Astrocyte of the spinal cord (primary cell): ENCODE measurements around the gene ANKH.
A peak's percentile ranks its signal among the peaks of the same experiment; 100 is the strongest.
"Not testable (repeated sequence)": the region's sequence is repeated elsewhere in the genome, so short reads cannot be mapped to it uniquely, and the experiment has no call there.

Experiments used
- DNase-seq: peaks from one replicate; pipeline ENCODE4 v3.0.0; 2011; ENCODE audit warnings: low read depth, low spot score
- H3K4me3 ChIP-seq: 2 replicates; pipeline ENCODE4 v1.5.1; 2011; ENCODE audit warnings: low read depth, mild to moderate bottlenecking, low read length, moderate library complexity
- CTCF ChIP-seq: IDR thresholded peaks from 2 replicates; pipeline ENCODE4 v1.5.1; 2012; ENCODE audit warnings: low read depth, mild to moderate bottlenecking, low read length, inconsistent platforms
- in situ Hi-C: cut with HindIII; loops from 2 replicates; pipeline ENCODE4 v1.10.0; 2017; ENCODE audit warnings: low sequenced_read_pairs

ANKH gene

GRCh38 chr5:14879937-14880589, 8.5 kb upstream of the ANKH start:
- no peak overlapping the region for H3K4me3 ChIP-seq
- TF ChIP-seq CTCF = no peak
- in situ Hi-C loops = no loop called here
- DNase-seq = peak; percentile 35

GRCh38 chr5:14879393-14879792, 7.8 kb upstream of the ANKH start:
- TF ChIP-seq CTCF = no peak
- H3K4me3 ChIP-seq = no peak overlapping the region
- no peak for DNase-seq
- in situ Hi-C loops = no loop called here

- DNase-seq, in situ Hi-C loops, H3K4me3 ChIP-seq: not testable (repeated sequence)
Measured at GRCh38 chr5:14878192-14878591, 6.6 kb upstream of the ANKH start.

- H3K4me3 ChIP-seq = no peak overlapping the region
- no peak for DNase-seq
- in situ Hi-C loops = no loop called here
- no peak for TF ChIP-seq CTCF
Measured at GRCh38 chr5:14876095-14876494, 4.5 kb upstream of the ANKH start.

GRCh38 chr5:14873790-14874189, 2.2 kb upstream of the ANKH start:
- TF ChIP-seq CTCF = no peak

GRCh38 chr5:14873093-14873492, 1.5 kb upstream of the ANKH start:
- no peak overlapping the region for H3K4me3 ChIP-seq
- no peak for TF ChIP-seq CTCF
- DNase-seq = no peak
- in situ Hi-C loops = no loop called here

More at GRCh38 chr5:14873790-14874189, 2.2 kb upstream of the ANKH start:
- in situ Hi-C loops = no loop called here
- no peak overlapping the region for H3K4me3 ChIP-seq
- no peak for DNase-seq

GRCh38 chr5:14872070-14872989, 752 bp upstream of the ANKH start:
- in situ Hi-C loops = no loop called here
- H3K4me3 ChIP-seq = peak overlapping the region; percentile 68
- TF ChIP-seq CTCF = peak; percentile 4
- peak; percentile 41 for DNase-seq
